Testis (tissue), 2 donors: ENCODE measurements around the gene PODXL2.

Source experiments
- CTCF ChIP-seq, 3 experiments: fragments of 450-650 bp in 2 of 3; fragments of 200-600 bp in 1 of 3; sonication (generic) in 1 of 3; IDR thresholded peaks; one replicate each; pipeline ENCODE4 v1.5.1; 2016 to 2019; ENCODE audit warnings: antibody characterized with exemption in 3 of 3, mild to moderate bottlenecking in 2 of 3, moderate library complexity in 1 of 3
- POLR2A ChIP-seq: fragments of 450-650 bp; IDR thresholded peaks from one replicate; pipeline ENCODE4 v1.6.1; 2017; ENCODE audit warnings: antibody characterized with exemption, mild to moderate bottlenecking, moderate library complexity

- TF ChIP-seq CTCF (IDR thresholded peaks at IDR 0.05) (no peak), POLR2A (no peak)
These were observed 41.2 kb downstream of the PODXL2 start for GRCh38 chr3:127670229-127670559.
